Endodermal cell (in vitro differentiated cells): ENCODE data around the gene PAWR. TPM values are rescaled to one million over a fixed set of nuclear protein-coding genes. Genes with fewer than 3 reads are reported as not detected.

Experiments
- DNase-seq: peaks from one replicate; pipeline ENCODE4 v3.0.0-alpha.2; 2017
- H3K27ac ChIP-seq: 2 replicates; pipeline ENCODE4 v1.5.1; 2013; ENCODE audit warnings: mild to moderate bottlenecking, low read depth, low read length, moderate library complexity
- H3K27me3 ChIP-seq: 2 replicates; pipeline ENCODE4 v1.6.1; 2013; ENCODE audit warnings: mild to moderate bottlenecking, low read length, moderate library complexity; ENCODE audit not compliant: insufficient read depth, control insufficient read depth, poor library complexity, severe bottlenecking
- H3K36me3 ChIP-seq: 2 replicates; pipeline ENCODE4 v1.7.0; 2013; ENCODE audit warnings: mild to moderate bottlenecking, low read length, moderate library complexity; ENCODE audit not compliant: control insufficient read depth, insufficient read depth
- H3K4me1 ChIP-seq: one replicate; pipeline ENCODE4 v1.7.0; 2013; ENCODE audit warnings: low read length; ENCODE audit not compliant: control insufficient read depth, insufficient read depth
- H3K4me3 ChIP-seq: 2 replicates; pipeline ENCODE4 v1.5.1; 2013; ENCODE audit warnings: mild to moderate bottlenecking, low read length, moderate library complexity
- H3K9ac ChIP-seq: 2 replicates; pipeline ENCODE4 v1.6.1; 2013; ENCODE audit warnings: mild to moderate bottlenecking, low read length, moderate library complexity; ENCODE audit not compliant: poor library complexity, severe bottlenecking; ENCODE audit errors: extremely low read depth
- H3K9me3 ChIP-seq: 2 replicates; pipeline ENCODE4 v1.6.1; 2013; ENCODE audit warnings: mild to moderate bottlenecking, low read length, moderate library complexity; ENCODE audit not compliant: control insufficient read depth
- H3K27ac Mint-ChIP-seq: 2 replicates; pipeline ENCODE4 v1.8.0; 2020; ENCODE audit warnings: mixed read lengths
- H3K27me3 Mint-ChIP-seq: 2 replicates; pipeline ENCODE4 v1.8.0; 2021; ENCODE audit warnings: mild to moderate bottlenecking, mixed read lengths; ENCODE audit not compliant: insufficient read depth
- H3K36me3 Mint-ChIP-seq: 2 replicates; pipeline ENCODE4 v1.8.0; 2020; ENCODE audit warnings: low read depth, mixed read lengths
- H3K4me1 Mint-ChIP-seq: 2 replicates; pipeline ENCODE4 v1.8.0; 2020; ENCODE audit warnings: mixed read lengths
- H3K4me3 Mint-ChIP-seq: 2 replicates; pipeline ENCODE4 v1.8.0; 2020; ENCODE audit warnings: mild to moderate bottlenecking, moderate library complexity, mixed read lengths
- H3K9me3 Mint-ChIP-seq: 2 replicates; pipeline ENCODE4 v1.8.0; 2020; ENCODE audit warnings: mild to moderate bottlenecking, mixed read lengths
- CTCF ChIP-seq: fragments of 200-600 bp; sonication (generic); conservative IDR thresholded peaks from 2 replicates; pipeline ENCODE4 v1.5.0; 2021; ENCODE audit warnings: antibody characterized with exemption, mild to moderate bottlenecking
- WGBS, 2 experiments: methylation state at CpG; one replicate each; pipeline versions ENCODE4 v1.1.5 to v1.1.7; 2013; ENCODE audit warnings: missing lambda C conversion rate in 2 of 2, mixed read lengths in 1 of 2; ENCODE audit not compliant: insufficient coverage in 1 of 2, insufficient read length in 1 of 2; 5-methylcytosine and 5-hydroxymethylcytosine counted together
- total RNA-seq, 2 donors: library from RNA; stranded (reverse); fragmentation: NEBNext Ultra II Directional in 1 of 2; extraction: Animal tissue kit (Norgen Biotek cat#: 25700) in 1 of 2; gene quantifications; 2 replicates in 1 of 2; 3 replicates in 1 of 2; pipeline ENCODE4 v1.2.1, GENCODE V29; 2021

Gene PAWR
- total RNA-seq, 2 donors from 2014 or later, result 128 to 147 TPM

GRCh38 chr12:79637093-79637492, 53.7 kb downstream of the PAWR start:
- peaks cover 4% of the 10 kb centered on the region for H3K4me1 ChIP-seq
- no peak for DNase-seq
- TF ChIP-seq CTCF, result no peak
- peaks cover 3% of the 10 kb centered on the region for H3K36me3 Mint-ChIP-seq
- 80 to 84% methylated on average over 1 to 2 of the region's 2 CpGs for WGBS, 2 experiments
- no peaks in the 10 kb centered on the region for H3K9me3 ChIP-seq
- H3K36me3 ChIP-seq, result no peaks in the 10 kb centered on the region
- H3K4me3 ChIP-seq, result no peak overlapping the region
- H3K4me1 Mint-ChIP-seq, result peaks cover 31% of the 10 kb centered on the region
- H3K27me3 ChIP-seq, result no peaks in the 10 kb centered on the region
- H3K4me3 Mint-ChIP-seq, result no peak overlapping the region
- H3K9ac ChIP-seq, result no peak overlapping the region
- H3K27me3 Mint-ChIP-seq, result no peaks in the 10 kb centered on the region
- H3K9me3 Mint-ChIP-seq, result peaks cover 2% of the 10 kb centered on the region
- H3K27ac ChIP-seq, result no peak overlapping the region
- no peak overlapping the region for H3K27ac Mint-ChIP-seq

- TF ChIP-seq CTCF, result no peak
- H3K9me3 Mint-ChIP-seq, result peaks cover under 1% of the 10 kb centered on the region
- DNase-seq, result no peak
- peaks cover 27% of the 10 kb centered on the region for H3K4me1 Mint-ChIP-seq
- H3K36me3 Mint-ChIP-seq, result peaks cover 2% of the 10 kb centered on the region
- Histone ChIP-seq H3K4me1 (peaks cover 4% of the 10 kb centered on the region), H3K36me3 (no peaks in the 10 kb centered on the region), H3K4me3 (no peak overlapping the region), H3K27ac (no peak overlapping the region), H3K9me3 (no peaks in the 10 kb centered on the region), H3K9ac (no peak overlapping the region), H3K27me3 (no peaks in the 10 kb centered on the region)
- no peaks in the 10 kb centered on the region for H3K27me3 Mint-ChIP-seq
- no peak overlapping the region for H3K4me3 Mint-ChIP-seq
- H3K27ac Mint-ChIP-seq, result no peak overlapping the region
These were observed 55.1 kb downstream of the PAWR start for GRCh38 chr12:79635676-79636075.

- no peak overlapping the region for H3K27ac ChIP-seq
- TF ChIP-seq CTCF, result no peak
These were observed 55.8 kb downstream of the PAWR start for GRCh38 chr12:79634957-79635471.

More at GRCh38 chr12:79634957-79635471, 55.8 kb downstream of the PAWR start:
- no peak overlapping the region for H3K9ac ChIP-seq
- no peaks in the 10 kb centered on the region for H3K9me3 ChIP-seq
- WGBS, 2 experiments, result 90% methylated on average over 1 of the region's 1 CpG; no CpG with 5 or more reads in 1 of the 2 experiments
- Mint-ChIP-seq H3K27ac (peak overlapping the region; percentile 28), H3K36me3 (no peaks in the 10 kb centered on the region), H3K27me3 (no peaks in the 10 kb centered on the region), H3K4me1 (peaks cover 27% of the 10 kb centered on the region), H3K4me3 (no peak overlapping the region), H3K9me3 (no peaks in the 10 kb centered on the region)
- H3K36me3 ChIP-seq, result no peaks in the 10 kb centered on the region
- H3K4me3 ChIP-seq, result no peak overlapping the region
- DNase-seq, result peak; percentile 68
- H3K27me3 ChIP-seq, result no peaks in the 10 kb centered on the region
- peaks cover 4% of the 10 kb centered on the region for H3K4me1 ChIP-seq
